GM21367 (cell line): ENCODE results near the gene ARAP1.

ENCODE experiments used
- ATAC-seq: cut with Tn5 transposase; IDR thresholded peaks from one replicate; pipeline ENCODE4 v1.9.1; 2021; ENCODE audit not compliant: unreplicated experiment

ARAP1 gene

DNA sequence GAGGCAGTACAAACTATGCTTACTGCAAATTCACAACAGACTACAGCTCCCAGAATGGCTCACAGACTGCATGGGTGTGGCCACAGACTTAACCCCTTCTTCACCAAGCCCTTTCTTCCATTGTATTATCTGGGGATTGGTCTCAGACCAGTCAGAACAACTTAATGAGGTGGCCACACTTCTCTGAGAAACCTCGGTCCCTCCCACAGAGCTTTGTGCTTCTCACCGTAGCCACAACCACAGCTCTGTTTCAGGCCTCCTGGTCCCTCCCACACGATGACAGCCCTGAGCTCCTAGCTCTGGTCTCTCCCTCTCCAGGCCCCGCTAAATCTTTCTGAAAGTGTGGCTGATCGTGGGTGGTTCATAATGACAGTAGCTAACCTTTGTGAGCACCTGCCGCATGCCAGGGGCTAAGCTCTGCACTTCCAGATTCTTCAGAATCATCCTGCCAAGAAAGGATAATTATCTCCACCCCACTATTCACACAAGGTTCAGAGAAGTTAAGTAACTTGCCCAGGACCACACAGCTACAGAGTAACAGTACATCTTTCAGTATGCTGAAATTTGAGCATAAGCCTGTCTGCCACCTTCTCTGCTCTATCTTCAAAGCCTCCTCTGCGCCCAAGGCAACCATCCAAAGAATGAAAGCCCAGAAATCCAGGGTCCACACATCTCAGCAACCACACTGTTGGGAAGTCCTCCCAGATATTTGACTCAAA lies 83.4 kb downstream of the ARAP1 start:
- peak; percentile 58 for ATAC-seq

GRCh38 chr11:72665911-72666472 lies 86.2 kb downstream of the ARAP1 start:
- ATAC-seq: no peak

DNA sequence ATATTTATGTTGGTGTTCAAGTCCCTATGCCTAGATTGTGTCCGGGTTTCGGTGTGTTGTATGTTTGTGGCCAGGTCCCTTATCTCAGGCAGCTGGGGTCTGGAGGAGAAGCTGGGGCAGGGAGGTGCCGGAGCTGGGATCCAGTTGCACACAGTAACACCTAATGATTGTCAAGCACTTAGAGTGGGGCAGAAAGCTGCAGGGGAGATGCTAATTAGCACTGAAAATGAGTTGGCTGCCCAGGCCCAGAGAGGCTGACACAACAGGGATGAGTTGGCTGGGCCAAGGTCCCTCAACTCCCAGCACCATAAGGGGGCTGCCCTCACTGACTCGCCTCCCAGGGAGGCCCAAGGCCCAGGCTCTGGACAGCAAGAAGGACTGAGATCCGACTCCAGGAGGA lies 90.2 kb downstream of the ARAP1 start:
- ATAC-seq: no peak

DNA sequence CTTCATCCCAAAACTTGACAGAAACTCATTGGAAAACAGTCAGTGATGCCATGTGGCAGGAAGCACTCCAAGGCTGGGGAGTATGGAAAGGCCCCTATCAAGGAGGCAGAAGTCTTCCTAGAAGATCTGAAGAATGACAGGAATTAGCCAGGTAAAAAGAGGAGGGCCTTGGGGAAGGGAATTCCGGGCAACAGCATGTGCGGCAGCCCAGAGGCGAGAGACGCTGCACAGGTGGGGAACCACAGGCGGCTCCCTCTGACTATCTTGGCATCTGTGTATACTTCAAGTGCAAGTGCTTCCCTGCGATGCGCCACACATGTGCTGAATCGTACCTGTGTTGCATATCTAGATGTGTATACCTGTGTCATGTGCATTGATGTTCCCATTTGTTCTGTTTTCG lies 90.7 kb downstream of the ARAP1 start:
- no peak for ATAC-seq

- no peak for ATAC-seq
Observed at GRCh38 chr11:72658989-72659640, 93.1 kb downstream of the ARAP1 start.

DNA sequence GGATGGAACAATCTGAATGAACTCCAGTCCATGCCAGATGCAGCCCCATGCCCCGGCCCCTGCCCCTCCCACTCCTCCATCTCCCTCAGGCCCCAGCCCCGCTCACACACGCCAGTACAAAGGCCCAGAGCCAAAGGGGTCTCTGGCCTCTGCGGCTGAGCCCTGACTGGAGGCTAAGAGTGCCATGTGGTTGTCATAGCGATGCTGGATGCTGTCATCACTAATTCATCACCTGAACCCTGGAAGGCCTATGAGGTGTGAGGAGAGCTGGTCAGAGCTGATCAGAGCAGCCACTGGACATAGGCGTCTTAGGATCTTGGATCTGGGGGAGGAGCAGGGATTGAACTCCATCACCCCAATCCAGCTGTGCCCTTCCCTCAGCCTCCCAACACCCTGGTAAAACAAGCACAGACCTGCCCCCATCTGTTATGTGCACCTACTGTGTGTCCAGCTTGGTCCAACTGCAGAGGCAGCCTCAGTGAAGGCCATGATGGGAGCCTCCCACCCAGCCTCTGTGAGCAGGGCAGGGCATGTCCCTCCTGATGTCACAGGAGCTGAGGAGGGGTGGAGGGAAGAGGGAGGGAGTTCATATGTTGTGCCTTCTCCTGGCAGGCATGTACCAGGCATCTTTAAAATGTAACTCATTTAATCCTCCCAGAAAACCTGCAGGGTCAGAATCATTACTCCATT lies 94.7 kb downstream of the ARAP1 start:
- ATAC-seq: no peak

- ATAC-seq: no peak
Observed at GRCh38 chr11:72655896-72656464, 96.2 kb downstream of the ARAP1 start.

DNA sequence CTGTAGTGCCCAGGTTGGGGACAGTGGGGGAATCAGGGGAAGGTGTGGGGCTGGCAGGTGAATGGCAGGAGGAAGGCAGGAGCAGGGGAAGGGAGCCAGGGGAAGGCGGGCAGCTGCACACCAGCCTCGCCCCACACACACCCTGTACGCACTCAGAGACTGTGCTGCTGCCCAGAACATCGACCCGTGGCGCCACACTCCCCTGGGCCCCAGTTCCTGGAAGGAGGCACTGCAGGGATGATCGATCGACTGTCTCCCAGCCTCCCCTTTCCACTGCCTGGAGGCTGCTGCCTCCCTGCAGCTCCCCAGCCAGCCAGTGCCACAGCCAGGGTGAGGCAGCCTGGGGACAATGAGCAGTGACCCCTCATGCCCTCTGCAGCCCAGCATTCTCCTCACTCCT lies 97.2 kb downstream of the ARAP1 start:
- no peak for ATAC-seq

DNA sequence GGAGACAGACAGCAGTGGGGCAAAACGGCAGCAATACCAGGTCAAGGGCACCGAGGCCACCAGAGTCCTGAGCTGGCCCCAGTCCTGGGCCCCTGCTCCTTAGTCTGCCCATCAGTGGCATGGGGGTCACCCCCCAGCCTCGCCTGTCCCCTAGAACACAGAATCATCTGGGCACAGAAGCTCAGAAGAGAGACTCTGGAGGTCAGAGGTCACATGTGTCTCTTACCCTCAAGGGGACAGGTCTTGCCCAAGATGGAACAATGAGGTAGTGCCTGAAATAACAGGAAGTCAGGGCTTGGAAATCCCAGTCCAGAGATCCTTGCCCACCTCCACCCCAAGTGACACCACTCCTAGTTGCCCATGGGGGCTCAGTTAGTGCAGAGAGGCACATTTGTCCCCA lies 98.6 kb downstream of the ARAP1 start:
- no peak for ATAC-seq

- no peak for ATAC-seq
Observed at GRCh38 chr11:72652873-72653630, 99.2 kb downstream of the ARAP1 start.

- no peak for ATAC-seq
Observed at GRCh38 chr11:72652133-72652532, 100.1 kb downstream of the ARAP1 start.

- no peak for ATAC-seq
Observed at GRCh38 chr11:72649215-72649976, 102.8 kb downstream of the ARAP1 start.

DNA sequence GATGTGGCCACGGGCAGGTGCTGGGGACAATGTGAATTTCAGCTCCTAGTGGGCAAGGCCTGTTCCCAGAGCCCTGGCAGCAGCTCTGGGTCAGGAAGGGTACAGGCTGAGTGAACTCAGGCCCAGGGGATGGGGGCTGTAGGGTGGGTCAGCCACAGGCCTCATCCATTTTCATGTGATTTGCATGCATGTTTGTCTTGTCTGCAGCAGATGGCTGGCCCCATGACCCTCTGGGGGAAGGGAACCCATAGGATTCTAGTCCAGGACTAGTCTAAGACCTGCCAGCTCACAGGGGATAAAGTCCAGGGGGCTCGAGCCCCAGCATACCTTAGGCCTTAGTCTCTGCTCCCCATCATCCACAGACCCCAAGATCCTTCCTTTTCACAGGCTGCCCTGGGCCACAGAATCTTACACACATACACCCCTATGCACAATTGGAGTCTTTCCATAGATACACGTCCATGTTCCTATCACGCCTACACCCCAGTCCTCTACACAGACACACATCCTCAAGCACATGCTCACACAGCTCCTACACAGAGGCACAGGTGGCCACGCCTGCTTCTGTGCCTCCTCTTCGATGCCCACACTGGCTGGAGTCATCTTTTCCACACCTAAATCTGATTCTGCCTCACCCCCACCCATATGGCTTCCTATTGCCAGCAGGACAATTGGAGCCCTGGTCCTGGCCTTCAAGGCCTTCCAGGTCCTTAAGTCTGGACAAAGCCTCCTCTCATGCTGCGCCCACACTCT lies 103.6 kb downstream of the ARAP1 start:
- ATAC-seq: no peak

GRCh38 chr11:72647882-72648281 lies 104.3 kb downstream of the ARAP1 start:
- ATAC-seq: no peak

DNA sequence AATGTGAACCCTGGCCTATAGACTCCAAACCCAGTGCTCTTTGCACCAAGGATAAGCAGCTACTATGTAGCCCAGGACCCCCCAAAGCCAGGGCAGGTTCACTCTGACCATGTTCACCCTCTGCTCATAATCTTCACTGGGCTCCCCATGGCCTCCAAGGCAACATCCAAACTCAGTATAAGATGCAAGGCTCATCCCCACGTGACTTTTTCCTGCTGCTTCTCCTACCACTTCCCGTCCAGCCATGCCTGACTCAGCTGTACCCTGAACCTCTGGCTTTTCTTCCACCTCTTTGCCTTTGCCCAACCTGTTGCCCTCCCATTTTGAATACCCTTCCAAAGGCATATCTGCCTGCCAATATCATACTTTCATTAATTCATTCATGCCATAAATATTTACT lies 105.7 kb downstream of the ARAP1 start:
- ATAC-seq: no peak

GRCh38 chr11:72646024-72646423 lies 106.2 kb downstream of the ARAP1 start:
- no peak for ATAC-seq

DNA sequence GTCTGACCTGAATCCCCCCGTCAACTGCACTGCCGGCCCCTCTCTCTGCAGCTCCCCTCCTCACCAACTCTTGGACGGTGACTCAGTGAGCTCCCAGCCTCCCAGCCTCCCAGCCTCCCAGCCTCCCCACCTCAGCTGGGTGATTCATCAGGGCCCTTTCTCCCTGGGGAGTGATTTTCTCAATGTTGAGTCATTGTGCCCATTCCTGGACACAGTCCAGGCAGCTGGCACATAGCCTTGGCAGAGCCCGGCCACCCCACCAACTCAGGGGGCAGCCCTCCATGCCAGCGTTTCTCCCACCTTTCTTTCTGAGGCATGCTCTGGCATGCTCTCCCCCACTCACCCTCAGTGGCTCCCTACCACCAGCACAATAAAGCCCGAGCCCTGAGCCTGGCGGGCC lies 108.7 kb downstream of the ARAP1 start:
- no peak for ATAC-seq

DNA sequence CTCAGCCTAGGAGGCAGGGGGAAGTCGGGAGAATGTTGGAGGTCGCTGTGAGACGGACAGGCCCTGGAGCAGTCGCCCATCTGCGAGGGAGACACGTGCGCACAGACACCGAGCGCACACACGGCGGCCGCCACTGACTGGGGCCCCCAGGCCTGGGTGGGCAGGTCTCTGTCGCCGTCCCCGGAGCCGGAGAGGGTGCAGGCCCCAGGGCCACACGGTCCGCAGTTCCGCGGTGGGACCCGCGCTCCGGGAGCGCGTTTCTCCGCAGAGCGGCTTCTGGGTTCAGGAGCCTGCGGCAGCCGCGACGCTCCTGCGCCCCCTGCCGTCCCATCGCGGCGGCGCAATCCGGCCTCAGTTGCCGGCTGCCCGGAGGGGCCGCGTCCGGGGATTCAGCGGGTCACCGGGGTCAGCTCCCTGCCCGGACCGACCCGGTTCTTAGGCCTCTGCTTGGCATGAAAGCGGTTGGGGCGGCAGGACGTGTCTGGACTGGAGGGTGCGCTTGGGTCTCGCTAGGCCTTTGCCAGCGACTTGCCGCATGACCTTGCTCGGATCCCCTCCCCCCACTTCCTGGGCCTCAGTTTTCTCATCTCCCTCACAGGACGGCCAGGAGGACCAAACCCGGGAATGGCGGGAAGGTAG lies 109.2 kb downstream of the ARAP1 start:
- no peak for ATAC-seq
